Endodermal cell (in vitro differentiated cells): ENCODE results near the gene TANGO2. TPM values are rescaled to one million over a fixed set of nuclear protein-coding genes. Genes with fewer than 3 reads are reported as not detected.

Source experiments
- DNase-seq: peaks from one replicate; pipeline ENCODE4 v3.0.0-alpha.2; 2017
- H3K27ac ChIP-seq: 2 replicates; pipeline ENCODE4 v1.5.1; 2013; ENCODE audit warnings: mild to moderate bottlenecking, low read depth, low read length, moderate library complexity
- H3K27me3 ChIP-seq: 2 replicates; pipeline ENCODE4 v1.6.1; 2013; ENCODE audit warnings: mild to moderate bottlenecking, low read length, moderate library complexity; ENCODE audit not compliant: insufficient read depth, control insufficient read depth, poor library complexity, severe bottlenecking
- H3K36me3 ChIP-seq: 2 replicates; pipeline ENCODE4 v1.7.0; 2013; ENCODE audit warnings: mild to moderate bottlenecking, low read length, moderate library complexity; ENCODE audit not compliant: control insufficient read depth, insufficient read depth
- H3K4me1 ChIP-seq: one replicate; pipeline ENCODE4 v1.7.0; 2013; ENCODE audit warnings: low read length; ENCODE audit not compliant: control insufficient read depth, insufficient read depth
- H3K4me3 ChIP-seq: 2 replicates; pipeline ENCODE4 v1.5.1; 2013; ENCODE audit warnings: mild to moderate bottlenecking, low read length, moderate library complexity
- H3K9ac ChIP-seq: 2 replicates; pipeline ENCODE4 v1.6.1; 2013; ENCODE audit warnings: mild to moderate bottlenecking, low read length, moderate library complexity; ENCODE audit not compliant: poor library complexity, severe bottlenecking; ENCODE audit errors: extremely low read depth
- H3K9me3 ChIP-seq: 2 replicates; pipeline ENCODE4 v1.6.1; 2013; ENCODE audit warnings: mild to moderate bottlenecking, low read length, moderate library complexity; ENCODE audit not compliant: control insufficient read depth
- H3K27ac Mint-ChIP-seq: 2 replicates; pipeline ENCODE4 v1.8.0; 2020; ENCODE audit warnings: mixed read lengths
- H3K27me3 Mint-ChIP-seq: 2 replicates; pipeline ENCODE4 v1.8.0; 2021; ENCODE audit warnings: mild to moderate bottlenecking, mixed read lengths; ENCODE audit not compliant: insufficient read depth
- H3K36me3 Mint-ChIP-seq: 2 replicates; pipeline ENCODE4 v1.8.0; 2020; ENCODE audit warnings: low read depth, mixed read lengths
- H3K4me1 Mint-ChIP-seq: 2 replicates; pipeline ENCODE4 v1.8.0; 2020; ENCODE audit warnings: mixed read lengths
- H3K4me3 Mint-ChIP-seq: 2 replicates; pipeline ENCODE4 v1.8.0; 2020; ENCODE audit warnings: mild to moderate bottlenecking, moderate library complexity, mixed read lengths
- H3K9me3 Mint-ChIP-seq: 2 replicates; pipeline ENCODE4 v1.8.0; 2020; ENCODE audit warnings: mild to moderate bottlenecking, mixed read lengths
- WGBS, 2 experiments: methylation state at CpG; one replicate each; pipeline versions ENCODE4 v1.1.5 to v1.1.7; 2013; ENCODE audit warnings: missing lambda C conversion rate in 2 of 2, mixed read lengths in 1 of 2; ENCODE audit not compliant: insufficient coverage in 1 of 2, insufficient read length in 1 of 2; 5-methylcytosine and 5-hydroxymethylcytosine counted together
- total RNA-seq, 2 donors: library from RNA; stranded (reverse); fragmentation: NEBNext Ultra II Directional in 1 of 2; extraction: Animal tissue kit (Norgen Biotek cat#: 25700) in 1 of 2; gene quantifications; 2 replicates in 1 of 2; 3 replicates in 1 of 2; pipeline ENCODE4 v1.2.1, GENCODE V29; 2021
- TF ChIP-seq, protein P1 (sequence below): fragments of 200-600 bp; sonication (generic); conservative IDR thresholded peaks from 2 replicates; pipeline ENCODE4 v1.5.0; 2021; ENCODE audit warnings: antibody characterized with exemption, mild to moderate bottlenecking

The TANGO2 gene
- total RNA-seq, 2 donors from 2014 or later = 19.9 to 21.8 TPM

DNA sequence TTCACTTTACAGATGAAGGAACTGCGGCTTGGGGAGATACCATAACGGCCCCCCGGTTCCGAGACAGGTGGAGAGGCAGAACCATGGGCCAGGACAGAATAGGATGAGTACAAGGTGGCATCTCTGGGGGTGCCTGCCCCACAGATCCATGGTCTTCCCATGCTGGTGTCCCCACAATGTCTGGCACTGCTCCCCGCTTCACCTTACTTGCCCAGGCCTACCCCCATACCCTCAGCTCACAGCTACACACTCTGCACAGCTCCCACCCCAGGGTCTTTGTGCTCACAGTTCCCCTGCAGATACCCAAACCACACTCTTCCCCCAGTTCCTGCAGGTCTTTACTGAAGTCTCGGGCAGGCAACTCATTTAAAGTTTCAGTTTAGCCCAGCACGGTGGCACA, 47.7 kb downstream of the TANGO2 start:
- H3K27ac Mint-ChIP-seq = no peak overlapping the region
- TF ChIP-seq, protein P1, sequence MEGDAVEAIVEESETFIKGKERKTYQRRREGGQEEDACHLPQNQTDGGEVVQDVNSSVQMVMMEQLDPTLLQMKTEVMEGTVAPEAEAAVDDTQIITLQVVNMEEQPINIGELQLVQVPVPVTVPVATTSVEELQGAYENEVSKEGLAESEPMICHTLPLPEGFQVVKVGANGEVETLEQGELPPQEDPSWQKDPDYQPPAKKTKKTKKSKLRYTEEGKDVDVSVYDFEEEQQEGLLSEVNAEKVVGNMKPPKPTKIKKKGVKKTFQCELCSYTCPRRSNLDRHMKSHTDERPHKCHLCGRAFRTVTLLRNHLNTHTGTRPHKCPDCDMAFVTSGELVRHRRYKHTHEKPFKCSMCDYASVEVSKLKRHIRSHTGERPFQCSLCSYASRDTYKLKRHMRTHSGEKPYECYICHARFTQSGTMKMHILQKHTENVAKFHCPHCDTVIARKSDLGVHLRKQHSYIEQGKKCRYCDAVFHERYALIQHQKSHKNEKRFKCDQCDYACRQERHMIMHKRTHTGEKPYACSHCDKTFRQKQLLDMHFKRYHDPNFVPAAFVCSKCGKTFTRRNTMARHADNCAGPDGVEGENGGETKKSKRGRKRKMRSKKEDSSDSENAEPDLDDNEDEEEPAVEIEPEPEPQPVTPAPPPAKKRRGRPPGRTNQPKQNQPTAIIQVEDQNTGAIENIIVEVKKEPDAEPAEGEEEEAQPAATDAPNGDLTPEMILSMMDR = no peak
- no peaks in the 10 kb centered on the region for H3K4me1 ChIP-seq
- H3K27me3 ChIP-seq = no peaks in the 10 kb centered on the region
- H3K36me3 Mint-ChIP-seq = no peaks in the 10 kb centered on the region
- no peak overlapping the region for H3K4me3 Mint-ChIP-seq
- H3K27ac ChIP-seq = no peak overlapping the region
- 96 to 98% methylated on average over 7 of the region's 7 CpGs for WGBS, 2 experiments
- no peaks in the 10 kb centered on the region for H3K9me3 Mint-ChIP-seq
- H3K27me3 Mint-ChIP-seq = peaks cover 12% of the 10 kb centered on the region
- no peaks in the 10 kb centered on the region for H3K4me1 Mint-ChIP-seq
- H3K9ac ChIP-seq = no peak overlapping the region
- no peak for DNase-seq
- H3K4me3 ChIP-seq = no peak overlapping the region
- H3K9me3 ChIP-seq = no peaks in the 10 kb centered on the region
- H3K36me3 ChIP-seq = no peaks in the 10 kb centered on the region

DNA sequence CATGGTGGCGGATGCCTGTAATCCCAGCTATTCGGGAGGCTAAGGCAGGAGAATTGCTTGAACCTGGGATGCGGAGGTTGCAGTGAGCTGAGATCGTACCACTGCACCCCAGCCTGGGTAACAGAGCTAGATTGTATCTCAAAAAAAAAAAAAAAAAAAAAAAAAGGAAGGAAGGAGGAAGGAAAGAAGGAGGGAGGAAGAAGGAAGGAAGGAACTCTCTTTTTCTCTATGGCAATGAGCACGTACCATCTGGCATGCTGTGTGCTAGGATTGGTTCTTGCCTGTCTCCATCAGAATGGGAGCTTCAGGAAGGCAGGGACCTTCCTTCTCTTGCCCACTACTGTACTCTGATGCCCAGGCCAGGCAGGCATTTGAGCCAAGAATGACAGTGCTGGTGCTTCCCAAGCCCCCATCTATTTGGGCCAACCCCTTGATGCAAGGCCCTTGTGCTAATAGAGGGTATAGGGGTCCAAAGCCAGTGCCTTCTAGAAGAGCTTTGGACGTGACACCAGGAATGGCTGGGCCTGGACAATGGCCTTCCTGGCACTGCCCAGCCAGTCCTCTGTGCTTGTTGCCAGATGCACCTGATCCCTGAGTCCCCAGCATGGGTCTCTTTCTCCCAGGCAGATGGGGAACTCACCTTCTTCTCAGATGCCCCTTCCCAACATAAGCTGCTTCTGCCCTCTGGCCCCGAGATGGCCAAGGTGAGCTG, 48.6 kb downstream of the TANGO2 start:
- Mint-ChIP-seq H3K27me3 (peaks cover 12% of the 10 kb centered on the region), H3K9me3 (no peaks in the 10 kb centered on the region), H3K4me3 (no peak overlapping the region), H3K27ac (no peak overlapping the region), H3K4me1 (no peaks in the 10 kb centered on the region), H3K36me3 (no peaks in the 10 kb centered on the region)
- Histone ChIP-seq H3K9ac (no peak overlapping the region), H3K27me3 (no peaks in the 10 kb centered on the region), H3K9me3 (no peaks in the 10 kb centered on the region), H3K4me1 (no peaks in the 10 kb centered on the region), H3K36me3 (no peaks in the 10 kb centered on the region), H3K27ac (no peak overlapping the region), H3K4me3 (no peak overlapping the region)
- 93 to 94% methylated on average over 2 to 7 of the region's 7 CpGs for WGBS, 2 experiments
- DNase-seq = no peak
- TF ChIP-seq, protein P1 = no peak

DNA sequence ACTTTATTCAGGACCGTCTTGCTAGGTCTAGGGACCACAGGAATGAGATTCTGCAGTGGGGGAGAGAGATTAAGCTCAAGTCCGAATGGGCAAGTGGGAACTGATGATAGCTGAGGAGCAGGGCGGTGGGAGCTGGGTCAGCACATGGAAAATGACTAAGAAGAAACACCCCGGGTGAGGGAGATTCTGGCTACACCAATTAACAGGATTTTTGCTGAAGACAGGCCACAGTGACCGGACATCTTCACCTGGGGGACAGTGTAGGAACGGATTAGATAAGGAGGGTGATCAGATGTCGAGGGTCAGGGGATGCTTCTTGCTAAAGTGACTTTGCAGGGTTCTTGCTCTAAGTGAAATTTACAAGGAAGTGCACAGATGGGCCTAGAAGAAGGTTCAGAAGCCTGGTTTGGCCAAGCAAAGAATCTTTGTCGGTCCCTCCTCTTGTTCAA, 50.6 kb downstream of the TANGO2 start:
- H3K9ac ChIP-seq = no peak overlapping the region
- TF ChIP-seq, protein P1 = no peak
- H3K27ac ChIP-seq = no peak overlapping the region
- no peaks in the 10 kb centered on the region for H3K27me3 ChIP-seq
- H3K9me3 ChIP-seq = no peaks in the 10 kb centered on the region
- Mint-ChIP-seq H3K4me1 (no peaks in the 10 kb centered on the region), H3K27me3 (peaks cover 12% of the 10 kb centered on the region), H3K27ac (no peak overlapping the region), H3K36me3 (no peaks in the 10 kb centered on the region), H3K9me3 (no peaks in the 10 kb centered on the region), H3K4me3 (no peak overlapping the region)
- H3K4me3 ChIP-seq = no peak overlapping the region
- whole genome bisulfite sequencing, 2 experiments = 93 to 95% methylated on average over 8 of the region's 8 CpGs
- H3K4me1 ChIP-seq = no peaks in the 10 kb centered on the region
- DNase-seq = no peak
- no peaks in the 10 kb centered on the region for H3K36me3 ChIP-seq
